ENCODE results near the gene MRPL55.

DNA sequence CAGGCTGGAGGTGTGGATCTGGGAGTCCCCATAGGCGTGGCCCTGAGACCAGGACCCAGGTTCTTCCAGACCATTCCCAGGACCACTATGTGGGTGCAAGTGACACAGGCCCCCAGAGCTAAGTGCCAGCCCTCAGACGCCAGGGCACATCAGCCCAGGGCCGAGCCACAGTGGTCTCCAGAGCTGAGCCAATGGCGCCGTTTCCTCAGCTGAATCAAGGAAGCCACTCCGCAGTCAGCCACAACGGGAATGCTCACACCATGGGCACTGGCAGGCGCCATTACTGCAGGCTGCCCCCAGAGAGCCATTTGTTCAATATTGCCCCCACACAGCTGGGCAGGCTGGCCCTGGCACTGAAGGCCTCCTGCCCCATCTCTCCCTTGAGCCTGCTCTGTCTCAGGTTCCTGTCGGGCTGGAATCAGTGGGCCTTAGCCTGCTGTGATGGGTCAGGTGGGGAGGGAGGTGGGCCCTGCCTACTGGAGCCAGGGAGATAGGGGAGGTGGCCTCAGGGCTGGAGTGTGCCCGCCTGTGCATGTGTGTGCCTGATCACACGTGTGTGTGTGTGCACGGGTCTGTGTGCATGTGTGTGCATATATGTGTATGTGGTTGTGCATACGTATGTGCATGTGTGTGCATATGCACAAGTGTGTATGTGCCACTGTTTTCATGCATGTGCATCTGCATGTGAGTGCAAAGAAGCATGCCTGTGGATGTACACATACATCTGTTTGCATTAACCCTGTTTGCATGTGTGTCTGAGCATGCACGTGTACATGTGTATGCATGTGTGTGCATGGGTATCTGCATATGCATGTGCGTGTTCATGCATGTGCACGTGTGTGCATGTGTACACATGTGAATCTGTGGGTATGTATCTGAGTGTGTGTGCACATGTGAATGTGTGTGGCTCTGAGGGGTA, 46.8 kb upstream of the MRPL55 start:
- TF ChIP-seq, protein P1, sequence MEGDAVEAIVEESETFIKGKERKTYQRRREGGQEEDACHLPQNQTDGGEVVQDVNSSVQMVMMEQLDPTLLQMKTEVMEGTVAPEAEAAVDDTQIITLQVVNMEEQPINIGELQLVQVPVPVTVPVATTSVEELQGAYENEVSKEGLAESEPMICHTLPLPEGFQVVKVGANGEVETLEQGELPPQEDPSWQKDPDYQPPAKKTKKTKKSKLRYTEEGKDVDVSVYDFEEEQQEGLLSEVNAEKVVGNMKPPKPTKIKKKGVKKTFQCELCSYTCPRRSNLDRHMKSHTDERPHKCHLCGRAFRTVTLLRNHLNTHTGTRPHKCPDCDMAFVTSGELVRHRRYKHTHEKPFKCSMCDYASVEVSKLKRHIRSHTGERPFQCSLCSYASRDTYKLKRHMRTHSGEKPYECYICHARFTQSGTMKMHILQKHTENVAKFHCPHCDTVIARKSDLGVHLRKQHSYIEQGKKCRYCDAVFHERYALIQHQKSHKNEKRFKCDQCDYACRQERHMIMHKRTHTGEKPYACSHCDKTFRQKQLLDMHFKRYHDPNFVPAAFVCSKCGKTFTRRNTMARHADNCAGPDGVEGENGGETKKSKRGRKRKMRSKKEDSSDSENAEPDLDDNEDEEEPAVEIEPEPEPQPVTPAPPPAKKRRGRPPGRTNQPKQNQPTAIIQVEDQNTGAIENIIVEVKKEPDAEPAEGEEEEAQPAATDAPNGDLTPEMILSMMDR (conservative IDR thresholded peaks at IDR 0.05; ENCODE audit: low read length): no peak
- no peak for TF ChIP-seq EZH2phosphoT487 (IDR thresholded peaks at IDR 0.05; ENCODE audit: borderline replicate concordance)
